Activated naive CD8-positive, alpha-beta T cell treated with anti-CD3 and anti-CD28 coated beads, Interleukin-2, amount 50 U/mL, for 24 hours (primary cell): Measurements from ENCODE around the gene DHRS13.

Experiments used
- ATAC-seq: fragments of 150-1000 bp; cut with Tn5 transposase; one replicate; pipeline ENCODE4 v1.10.0; 2021
- DNase-seq: peaks from one replicate; pipeline ENCODE4 v3.0.0; 2021
- H3K27ac Mint-ChIP-seq: one replicate; pipeline ENCODE4 v1.8.0; 2021; ENCODE audit warnings: mild to moderate bottlenecking, mixed read lengths
- H3K27me3 Mint-ChIP-seq: one replicate; pipeline ENCODE4 v1.8.0; 2021; ENCODE audit warnings: mixed read lengths
- H3K36me3 Mint-ChIP-seq: one replicate; pipeline ENCODE4 v1.8.0; 2021; ENCODE audit warnings: low read depth, mixed read lengths
- H3K4me1 Mint-ChIP-seq: one replicate; pipeline ENCODE4 v1.8.0; 2021; ENCODE audit warnings: mixed read lengths
- H3K4me3 Mint-ChIP-seq: one replicate; pipeline ENCODE4 v1.8.0; 2021; ENCODE audit warnings: mild to moderate bottlenecking, moderate library complexity, mixed read lengths
- H3K9me3 Mint-ChIP-seq: one replicate; pipeline ENCODE4 v1.8.0; 2021; ENCODE audit warnings: mixed read lengths

DHRS13 gene, protein sequence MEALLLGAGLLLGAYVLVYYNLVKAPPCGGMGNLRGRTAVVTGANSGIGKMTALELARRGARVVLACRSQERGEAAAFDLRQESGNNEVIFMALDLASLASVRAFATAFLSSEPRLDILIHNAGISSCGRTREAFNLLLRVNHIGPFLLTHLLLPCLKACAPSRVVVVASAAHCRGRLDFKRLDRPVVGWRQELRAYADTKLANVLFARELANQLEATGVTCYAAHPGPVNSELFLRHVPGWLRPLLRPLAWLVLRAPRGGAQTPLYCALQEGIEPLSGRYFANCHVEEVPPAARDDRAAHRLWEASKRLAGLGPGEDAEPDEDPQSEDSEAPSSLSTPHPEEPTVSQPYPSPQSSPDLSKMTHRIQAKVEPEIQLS

DNA sequence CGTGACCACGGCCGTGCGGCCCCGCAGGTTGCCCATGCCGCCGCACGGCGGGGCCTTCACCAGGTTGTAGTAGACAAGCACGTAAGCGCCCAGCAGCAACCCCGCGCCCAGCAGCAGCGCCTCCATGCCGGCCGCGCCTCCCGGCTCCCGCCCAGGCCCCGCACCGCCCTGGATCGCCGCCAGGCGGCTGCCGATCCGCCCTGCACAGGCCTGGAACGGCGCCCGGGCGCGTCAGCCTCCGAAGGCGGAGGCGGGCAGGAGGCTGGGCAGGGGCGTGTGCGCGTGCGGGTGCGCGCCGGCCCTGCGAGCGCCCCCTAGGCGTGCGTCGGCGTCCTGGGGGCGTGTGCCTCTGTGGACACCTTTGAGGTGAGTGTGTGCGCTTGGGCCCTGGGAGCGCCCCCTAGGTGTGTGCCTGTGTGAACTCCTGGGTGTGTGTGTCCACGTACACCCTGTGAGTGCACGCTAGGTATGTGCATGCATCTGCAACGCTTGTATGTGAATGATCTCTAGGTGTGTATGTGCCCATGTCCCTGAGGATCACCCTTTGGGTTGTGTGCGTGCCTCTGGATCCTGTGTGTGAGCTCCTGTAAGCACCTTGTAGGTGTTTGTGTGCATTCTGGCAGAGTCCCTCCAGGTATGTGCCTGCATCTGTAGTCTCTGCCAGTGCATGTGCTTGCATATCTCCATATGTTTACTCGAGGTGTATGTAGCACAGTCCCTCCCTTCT lies at the start of gene DHRS13:
DHRS13 (minus strand) TSS at position 261 of the 727 bp plus-strand sequence; CDS start at position 126, 135 bp downstream.
- peak within 1 kb of the TSS; percentile 88 for H3K27ac Mint-ChIP-seq
- peak; percentile 96 for ATAC-seq
- peak; percentile 95 for DNase-seq
- no peaks in the 10 kb centered on the region for H3K27me3 Mint-ChIP-seq
- peaks cover 29% of the 10 kb centered on the region for H3K4me1 Mint-ChIP-seq
- H3K9me3 Mint-ChIP-seq: no peaks in the 10 kb centered on the region
- H3K36me3 Mint-ChIP-seq: peaks cover 19% of the 10 kb centered on the region
- H3K4me3 Mint-ChIP-seq: peak within 1 kb of the TSS; percentile 90

DNA sequence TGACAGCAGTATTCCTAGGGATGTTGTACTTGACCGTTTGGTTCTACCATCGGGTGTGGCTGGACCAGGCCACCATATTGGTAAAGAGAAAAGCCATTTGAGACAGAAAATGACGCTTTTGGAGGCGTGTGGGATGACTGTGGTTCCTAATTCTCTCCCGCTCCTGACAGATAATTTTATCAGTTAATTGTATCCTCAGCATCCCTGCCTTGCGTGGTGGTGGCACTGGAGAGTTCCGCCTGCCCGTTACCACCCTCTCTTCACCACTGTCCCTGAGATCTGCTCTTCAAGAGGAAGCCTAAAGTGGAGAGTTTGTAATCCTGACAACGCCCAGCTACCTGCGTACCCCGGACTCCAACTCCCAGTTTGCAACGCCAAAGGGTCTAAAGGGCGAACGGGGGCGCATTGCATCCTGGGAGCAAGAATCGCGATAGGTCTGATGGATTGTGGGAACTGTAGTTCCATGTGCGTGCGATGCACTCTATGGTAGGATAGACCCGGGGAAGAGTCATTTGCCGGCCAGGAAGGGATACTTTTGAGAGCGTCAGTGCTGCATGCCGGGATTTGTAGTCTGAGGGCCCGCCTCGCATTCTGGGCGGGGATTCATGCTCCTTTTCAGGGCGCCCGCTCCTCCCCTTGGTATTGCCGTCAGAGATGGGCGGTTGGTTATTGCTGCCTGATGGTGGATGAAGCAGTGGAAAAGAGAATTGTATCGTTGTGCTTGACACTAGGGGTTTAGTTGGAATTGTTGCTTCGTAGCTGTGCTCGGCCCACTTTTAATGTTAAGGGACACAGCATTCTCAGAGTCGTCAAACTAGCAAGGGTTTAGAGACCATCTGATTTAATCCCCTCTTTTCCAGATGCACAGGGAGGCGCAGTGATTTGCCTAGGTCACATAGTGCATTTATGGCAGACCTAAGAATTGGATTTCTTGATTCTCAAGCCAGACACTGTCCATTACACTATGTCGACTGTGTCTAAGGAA lies 49.4 kb upstream of the DHRS13 start:
- Mint-ChIP-seq H3K4me3 (no peak overlapping the region), H3K4me1 (peaks cover 15% of the 10 kb centered on the region), H3K27me3 (no peaks in the 10 kb centered on the region), H3K9me3 (no peaks in the 10 kb centered on the region), H3K27ac (no peak overlapping the region), H3K36me3 (peaks cover 20% of the 10 kb centered on the region)
- DNase-seq: peak; percentile 90
- peak; percentile 85 for ATAC-seq

DNA sequence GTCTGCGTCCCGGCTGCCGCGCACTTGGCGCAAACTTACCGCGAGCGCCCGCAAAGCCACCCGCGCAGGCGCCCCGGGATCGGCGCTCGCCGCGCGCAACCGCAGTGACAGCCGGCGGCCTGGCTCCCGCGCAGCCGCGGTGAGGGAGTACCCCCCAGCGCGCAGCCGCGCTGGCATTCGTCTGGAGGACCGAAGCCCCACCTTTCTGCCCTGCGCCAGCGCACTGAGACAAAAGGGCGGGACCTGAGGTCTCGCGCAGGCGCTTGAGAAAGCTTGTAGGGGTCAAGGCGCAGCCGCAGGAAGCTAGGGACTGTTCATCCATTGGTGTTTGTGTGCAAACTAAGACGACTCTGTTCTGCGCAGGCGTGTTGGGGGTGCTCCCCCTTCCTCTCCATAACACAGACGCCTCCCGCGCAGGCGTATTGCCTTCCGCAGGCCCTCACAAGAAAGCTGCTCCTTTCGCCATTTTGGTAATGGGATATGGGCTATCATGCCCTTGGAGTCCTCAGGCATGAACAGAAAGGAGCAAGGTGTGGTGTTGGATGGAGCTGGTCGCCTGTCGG lies 48.6 kb upstream of the DHRS13 start, which contains the start of gene PHF12:
PHF12 (minus strand) TSS at position 91 of the 563 bp plus-strand sequence. CDS start 558 bp downstream, outside the sequence.
- H3K27me3 Mint-ChIP-seq: no peaks in the 10 kb centered on the region
- H3K9me3 Mint-ChIP-seq: no peaks in the 10 kb centered on the region
- H3K4me1 Mint-ChIP-seq: peaks cover 23% of the 10 kb centered on the region
- peaks cover 24% of the 10 kb centered on the region for H3K36me3 Mint-ChIP-seq
- DNase-seq (peak; percentile 100), ATAC-seq (peak; percentile 68)
- H3K27ac Mint-ChIP-seq: peak within 1 kb of the TSS; percentile 93
- H3K4me3 Mint-ChIP-seq: no peak within 1 kb of the TSS

DNA sequence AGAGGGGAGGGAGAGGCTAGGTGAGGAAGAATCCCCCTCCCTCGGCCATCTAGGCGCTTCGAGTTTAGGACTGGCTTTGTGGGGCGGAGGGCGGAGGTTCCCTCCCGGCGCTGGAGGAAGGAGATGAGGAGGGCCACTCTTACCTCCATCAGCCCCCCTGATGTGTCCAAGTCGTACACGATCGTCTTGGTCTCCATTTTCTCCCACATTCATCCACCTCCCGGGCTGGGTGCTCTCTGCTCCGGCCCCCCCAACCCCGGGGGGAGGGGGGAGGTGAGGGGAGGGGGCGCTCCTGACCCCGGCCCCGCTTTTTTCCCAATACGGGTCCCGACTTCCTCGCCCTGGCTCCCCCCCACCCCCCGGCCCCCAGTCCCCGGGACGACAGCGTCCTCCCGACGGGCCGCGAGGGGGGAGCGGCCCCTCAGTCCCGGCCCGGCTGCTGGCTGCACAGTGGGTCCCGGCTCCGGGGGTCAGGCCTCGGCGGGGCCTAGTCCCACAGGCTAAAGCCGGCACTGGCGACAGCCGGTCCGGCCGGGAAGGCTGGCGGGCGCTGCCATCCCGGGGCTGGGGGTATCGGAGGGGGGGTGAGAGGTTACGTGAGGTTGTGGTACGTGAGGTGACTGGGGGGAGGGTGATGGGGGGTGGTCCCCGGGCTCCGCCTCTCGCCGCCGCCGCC lies 48.0 kb upstream of the DHRS13 start:
- no peaks in the 10 kb centered on the region for H3K27me3 Mint-ChIP-seq
- ATAC-seq (no peak), DNase-seq (no peak)
- peaks cover 29% of the 10 kb centered on the region for H3K4me1 Mint-ChIP-seq
- H3K9me3 Mint-ChIP-seq: no peaks in the 10 kb centered on the region
- H3K4me3 Mint-ChIP-seq: no peak overlapping the region
- peaks cover 30% of the 10 kb centered on the region for H3K36me3 Mint-ChIP-seq
- H3K27ac Mint-ChIP-seq: peak overlapping the region; percentile 93

DNA sequence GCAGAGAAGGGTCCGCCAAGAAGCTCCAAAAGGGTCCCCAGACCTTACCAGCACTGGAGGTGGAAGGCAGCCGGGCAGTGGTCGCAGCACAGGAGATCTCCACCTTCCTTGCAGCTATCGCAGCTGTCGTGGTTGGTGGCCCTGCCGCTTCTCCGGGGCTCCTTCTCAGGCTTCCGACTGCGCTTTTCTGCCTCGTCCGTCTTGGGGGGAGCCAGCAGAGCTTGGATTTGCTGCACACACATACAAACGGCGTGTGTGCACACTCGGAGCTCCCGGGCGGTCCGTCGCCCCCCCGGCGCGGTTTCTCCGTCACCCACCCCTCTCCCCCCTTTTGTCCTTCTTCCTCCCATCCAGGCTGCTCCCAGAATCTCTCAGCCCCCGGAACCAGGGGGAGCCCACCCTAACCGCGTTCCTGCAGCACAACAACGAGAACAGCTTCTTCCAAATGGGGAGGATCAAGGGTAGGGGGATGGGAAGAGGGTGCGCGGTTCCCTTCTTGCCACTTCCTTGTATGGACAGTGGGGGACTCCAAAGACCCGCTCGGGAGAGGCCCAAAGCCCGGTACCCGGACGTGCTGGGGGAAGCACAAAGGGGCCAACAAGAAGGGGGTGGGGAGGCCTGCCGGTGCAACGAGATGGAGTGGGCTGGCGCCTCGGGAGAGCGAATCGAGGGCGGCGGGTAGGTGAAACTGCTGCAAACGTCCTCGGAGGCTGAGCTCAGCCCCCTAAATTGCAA lies 47.3 kb upstream of the DHRS13 start:
- Mint-ChIP-seq H3K36me3 (peaks cover 35% of the 10 kb centered on the region), H3K27ac (peak overlapping the region; percentile 93), H3K27me3 (no peaks in the 10 kb centered on the region), H3K9me3 (no peaks in the 10 kb centered on the region), H3K4me3 (no peak overlapping the region), H3K4me1 (peaks cover 36% of the 10 kb centered on the region)
- ATAC-seq: no peak
- DNase-seq: peak; percentile 67

DNA sequence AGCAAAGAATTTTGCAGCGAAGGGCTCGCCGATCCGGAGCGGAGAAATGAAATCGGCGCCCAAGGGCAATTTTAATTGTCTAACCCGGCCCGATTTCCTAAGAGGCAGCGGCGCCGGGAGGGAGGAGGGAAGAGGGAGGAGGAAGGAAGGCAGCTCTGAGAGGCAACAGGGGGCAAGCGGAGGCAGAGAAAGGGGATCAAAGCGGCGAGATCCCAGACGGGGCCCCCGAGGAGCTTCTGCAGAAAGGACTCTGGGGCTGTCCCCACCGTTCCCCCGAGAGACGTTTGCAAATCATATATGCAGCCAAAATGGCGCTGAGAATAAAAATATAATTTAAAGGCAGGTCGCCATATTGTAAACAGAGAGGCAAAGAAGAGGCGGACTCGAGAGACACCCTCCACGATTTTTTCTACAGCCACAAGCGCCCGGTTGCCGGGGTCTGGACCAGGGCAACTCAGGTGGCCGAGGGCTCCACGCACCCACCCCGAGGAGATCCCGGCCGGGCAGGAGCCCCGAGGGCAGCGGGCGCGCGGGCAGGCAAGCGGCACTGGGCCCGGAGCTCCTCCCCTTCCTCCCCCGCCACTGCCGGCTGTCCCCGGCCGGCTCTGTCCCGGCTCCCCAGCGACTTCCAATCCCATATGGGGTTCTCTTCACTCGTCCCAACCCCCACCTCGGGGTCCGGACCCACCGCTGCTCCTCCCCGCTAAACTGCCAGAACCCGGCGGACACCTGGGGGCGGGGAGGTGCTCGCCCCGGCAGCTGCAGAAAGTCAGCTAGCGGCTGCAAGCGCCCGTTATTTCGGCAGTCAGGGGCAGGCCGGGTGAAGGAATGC lies 46.5 kb upstream of the DHRS13 start:
- H3K27ac Mint-ChIP-seq: peak overlapping the region; percentile 93
- no peaks in the 10 kb centered on the region for H3K9me3 Mint-ChIP-seq
- ATAC-seq (peak; percentile 24), DNase-seq (peak; percentile 73)
- H3K4me1 Mint-ChIP-seq: peaks cover 43% of the 10 kb centered on the region
- no peaks in the 10 kb centered on the region for H3K27me3 Mint-ChIP-seq
- peaks cover 37% of the 10 kb centered on the region for H3K36me3 Mint-ChIP-seq
- H3K4me3 Mint-ChIP-seq: no peak overlapping the region

DNA sequence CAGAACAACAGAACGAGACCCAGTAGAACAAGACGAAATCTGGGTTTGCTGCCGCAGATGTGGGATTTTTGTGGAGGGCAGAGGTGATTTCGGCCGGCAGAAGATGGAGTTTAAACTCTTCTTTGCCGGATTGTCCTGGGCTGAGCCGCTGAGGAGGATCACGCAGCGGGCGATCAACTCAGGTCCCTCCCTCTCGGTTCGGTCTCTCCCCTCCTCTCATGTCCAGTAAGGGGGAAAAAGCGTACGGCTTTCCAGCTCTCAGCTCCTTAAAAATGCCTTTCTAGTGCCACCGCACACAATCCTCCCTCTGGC lies 46.0 kb upstream of the DHRS13 start:
- Mint-ChIP-seq H3K9me3 (no peaks in the 10 kb centered on the region), H3K27ac (peak overlapping the region; percentile 88), H3K4me1 (peaks cover 49% of the 10 kb centered on the region), H3K27me3 (no peaks in the 10 kb centered on the region), H3K36me3 (peaks cover 43% of the 10 kb centered on the region), H3K4me3 (no peak overlapping the region)
- DNase-seq: peak; percentile 15
- no peak for ATAC-seq

DNA sequence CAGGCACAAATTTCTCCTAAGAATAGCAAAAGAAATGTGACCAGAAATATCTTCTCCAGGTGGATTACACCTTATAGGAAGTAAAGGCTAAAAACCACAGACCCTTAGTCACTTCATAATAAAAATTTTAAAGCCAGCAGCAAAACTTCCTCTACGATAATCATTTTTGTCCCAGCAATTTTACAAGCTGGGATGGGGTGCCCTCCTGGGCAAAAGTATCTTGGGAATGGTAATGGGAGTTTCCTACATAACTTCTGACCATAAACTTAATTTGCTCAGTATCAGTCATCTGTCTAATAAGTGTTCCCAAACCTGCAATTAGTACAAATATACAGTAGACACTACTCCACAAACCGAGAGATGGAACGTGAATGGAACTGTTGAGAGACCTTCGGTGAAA lies 45.5 kb upstream of the DHRS13 start:
- Mint-ChIP-seq H3K4me1 (peaks cover 54% of the 10 kb centered on the region), H3K36me3 (peaks cover 47% of the 10 kb centered on the region), H3K27me3 (no peaks in the 10 kb centered on the region), H3K27ac (peak overlapping the region; percentile 88), H3K9me3 (no peaks in the 10 kb centered on the region), H3K4me3 (no peak overlapping the region)
- DNase-seq (no peak), ATAC-seq (no peak)

DNA sequence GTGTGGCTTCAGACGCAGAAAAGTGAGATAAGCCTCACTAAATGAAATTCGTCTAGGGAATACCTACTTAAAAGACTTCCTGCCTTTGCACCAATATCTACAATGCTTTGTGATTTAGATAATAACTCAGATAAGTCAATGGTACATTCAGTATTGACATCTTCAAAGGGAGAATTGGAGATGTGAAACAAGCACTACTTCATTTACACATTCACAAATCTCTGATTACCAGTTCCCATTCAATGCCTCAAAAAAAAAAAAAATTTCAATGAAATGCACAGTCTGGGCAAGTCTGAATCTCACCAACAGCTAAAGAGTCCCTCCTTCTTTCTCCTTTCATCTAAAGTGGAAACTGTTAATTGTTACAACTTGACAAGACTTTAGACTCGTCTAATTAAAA lies 44.8 kb upstream of the DHRS13 start:
- Mint-ChIP-seq H3K4me1 (peaks cover 60% of the 10 kb centered on the region), H3K4me3 (no peak overlapping the region), H3K27ac (peak overlapping the region; percentile 88), H3K27me3 (no peaks in the 10 kb centered on the region), H3K36me3 (peaks cover 53% of the 10 kb centered on the region), H3K9me3 (no peaks in the 10 kb centered on the region)
- DNase-seq (no peak), ATAC-seq (no peak)

DNA sequence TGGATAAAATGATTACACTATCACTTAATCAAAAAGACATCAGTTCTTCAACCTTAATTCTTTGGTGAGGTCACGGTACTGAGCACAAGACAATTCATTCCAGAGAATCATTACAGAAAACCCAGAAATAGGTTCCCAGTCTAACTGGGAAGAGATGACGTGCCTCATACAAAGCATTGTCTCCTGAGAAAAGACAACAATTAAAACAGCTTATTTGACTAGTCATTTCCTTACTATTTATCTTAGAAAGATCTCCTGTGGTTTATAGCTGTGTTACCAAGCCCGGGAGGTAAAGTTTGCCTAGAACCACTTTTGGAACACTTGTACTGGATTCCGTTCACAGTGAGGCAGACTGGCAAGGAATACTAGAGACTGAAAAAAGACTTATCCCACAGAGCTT lies 43.4 kb upstream of the DHRS13 start:
- H3K36me3 Mint-ChIP-seq: peaks cover 57% of the 10 kb centered on the region
- H3K27me3 Mint-ChIP-seq: no peaks in the 10 kb centered on the region
- peaks cover 70% of the 10 kb centered on the region for H3K4me1 Mint-ChIP-seq
- peak overlapping the region; percentile 50 for H3K27ac Mint-ChIP-seq
- DNase-seq: no peak
- H3K4me3 Mint-ChIP-seq: peak overlapping the region; percentile 31
- no peaks in the 10 kb centered on the region for H3K9me3 Mint-ChIP-seq
- ATAC-seq: no peak

DNA sequence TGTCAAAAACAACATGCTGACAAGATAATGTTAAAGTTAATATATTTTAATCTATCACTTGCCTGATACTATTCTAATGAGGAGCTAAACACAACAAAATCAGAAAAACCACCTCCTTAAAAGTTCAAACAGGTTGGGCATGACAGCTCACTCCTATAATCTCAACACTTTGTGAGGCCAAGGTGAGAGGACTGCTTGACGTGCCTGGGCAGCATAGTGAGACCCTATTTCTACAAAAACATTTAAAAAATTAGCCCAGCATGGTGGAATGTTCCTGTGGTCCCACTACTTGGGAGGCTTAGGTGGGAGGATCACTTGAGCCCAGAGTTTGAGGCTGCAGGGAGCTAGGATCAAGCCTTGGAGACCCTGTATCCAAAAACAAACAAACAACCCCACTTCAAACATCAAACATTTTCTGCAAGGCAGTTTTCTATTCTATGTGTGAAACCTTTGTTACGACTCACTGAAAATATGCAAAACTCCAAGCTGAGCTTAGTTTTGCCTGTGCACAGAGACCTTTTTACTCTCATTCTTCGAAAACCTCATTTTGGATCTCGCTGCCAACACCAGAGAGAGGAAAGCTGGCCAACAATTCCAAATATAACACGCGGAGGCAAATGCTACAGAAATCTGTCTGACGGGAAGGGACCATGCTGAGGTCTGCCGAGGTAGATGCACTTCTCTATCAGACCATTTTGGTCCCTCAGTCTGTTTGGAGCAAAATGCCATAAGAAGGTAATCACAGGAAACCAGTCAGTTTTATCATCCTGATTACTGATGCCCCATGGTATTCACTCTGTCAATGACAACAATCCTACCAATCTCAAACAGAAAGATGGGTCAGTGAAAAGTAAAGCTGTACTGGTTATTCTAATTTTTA lies 42.2 kb upstream of the DHRS13 start:
- Mint-ChIP-seq H3K27me3 (no peaks in the 10 kb centered on the region), H3K4me1 (peaks cover 81% of the 10 kb centered on the region), H3K36me3 (peaks cover 54% of the 10 kb centered on the region), H3K4me3 (no peak overlapping the region), H3K9me3 (no peaks in the 10 kb centered on the region), H3K27ac (peak overlapping the region; percentile 59)
- DNase-seq (no peak), ATAC-seq (no peak)

DNA sequence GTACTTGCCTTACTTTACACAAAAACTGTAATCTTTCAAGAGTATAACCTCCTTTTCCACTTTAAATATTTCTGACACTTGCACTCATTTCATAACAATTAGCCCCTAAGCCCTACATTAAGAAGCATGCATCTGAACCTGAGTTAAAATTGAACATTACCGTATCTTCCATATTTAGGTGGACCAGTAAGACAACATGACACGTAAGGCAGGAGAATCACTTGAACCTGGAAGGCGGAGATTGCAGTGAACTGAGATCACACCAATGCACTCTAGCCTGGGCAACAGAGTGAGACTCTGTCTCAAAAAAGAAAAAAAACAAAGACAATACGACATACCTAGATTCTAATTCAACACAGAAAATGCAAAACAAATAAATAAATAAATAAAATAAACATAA lies 41.5 kb upstream of the DHRS13 start:
- Mint-ChIP-seq H3K27ac (no peak overlapping the region), H3K4me1 (peaks cover 89% of the 10 kb centered on the region), H3K4me3 (no peak overlapping the region), H3K36me3 (peaks cover 57% of the 10 kb centered on the region), H3K27me3 (no peaks in the 10 kb centered on the region), H3K9me3 (no peaks in the 10 kb centered on the region)
- ATAC-seq: no peak
- no peak for DNase-seq
